Spleen (tissue), 11 donors: ENCODE data around the gene B4GALNT3. TPM values are rescaled to one million over a fixed set of nuclear protein-coding genes. Genes with fewer than 3 reads are reported as not detected.

Experiments
- DNase-seq: peaks from one replicate; pipeline ENCODE4 v3.0.0-alpha.2; 2020
- H3K27ac ChIP-seq, 8 donors: fragments of 200-600 bp; sonication (generic) in 7 of 8; 1 replicate in 4 of 8; 2 replicates in 4 of 8; pipeline versions ENCODE4 v1.5.0 to v1.8.0; 2016 to 2021; ENCODE audit warnings: inconsistent platforms in 4 of 8, mild to moderate bottlenecking in 4 of 8, moderate library complexity in 1 of 8
- H3K27me3 ChIP-seq, 7 donors: fragments of 200-600 bp; sonication (generic) in 6 of 7; replicated peaks in 1 of 7; 1 replicate in 4 of 7; 2 replicates in 3 of 7; pipeline versions ENCODE4 v1.5.0 to v1.8.0; 2016 to 2021; ENCODE audit warnings: inconsistent platforms in 3 of 7, mild to moderate bottlenecking in 1 of 7
- H3K36me3 ChIP-seq, 6 donors: fragments of 200-600 bp; sonication (generic) in 5 of 6; 1 replicate in 4 of 6; 2 replicates in 2 of 6; pipeline versions ENCODE4 v1.5.0 to v1.8.0; 2016 to 2021; ENCODE audit warnings: inconsistent platforms in 2 of 6
- H3K4me1 ChIP-seq, 6 donors: fragments of 200-600 bp; sonication (generic) in 5 of 6; 1 replicate in 3 of 6; 2 replicates in 3 of 6; pipeline versions ENCODE4 v1.5.0 to v1.8.0; 2016 to 2021; ENCODE audit warnings: inconsistent platforms in 3 of 6
- H3K4me3 ChIP-seq, 8 donors: fragments of 200-600 bp; sonication (generic) in 7 of 8; 1 replicate in 4 of 8; 2 replicates in 4 of 8; pipeline versions ENCODE4 v1.5.0 to v1.8.0; 2016 to 2021; ENCODE audit warnings: inconsistent platforms in 4 of 8, mild to moderate bottlenecking in 4 of 8, moderate library complexity in 2 of 8
- H3K9me3 ChIP-seq, 8 donors: fragments of 200-600 bp; sonication (generic) in 7 of 8; 1 replicate in 4 of 8; 2 replicates in 4 of 8; pipeline versions ENCODE4 v1.5.0 to v1.8.0; 2016 to 2021; ENCODE audit warnings: inconsistent platforms in 4 of 8
- CTCF ChIP-seq, 11 experiments: fragments of 200-600 bp in 7 of 11; fragments of 450-650 bp in 4 of 11; sonication (generic) in 4 of 11; IDR thresholded peaks in 8 of 11; conservative IDR thresholded peaks in 3 of 11; 1 replicate in 7 of 11; 2 replicates in 4 of 11; pipeline versions ENCODE4 v1.4.0 to v1.8.0; 2016 to 2021; ENCODE audit warnings: antibody characterized with exemption in 11 of 11, inconsistent platforms in 4 of 11, mild to moderate bottlenecking in 1 of 11
- POLR2A ChIP-seq, 3 donors: fragments of 450-650 bp; IDR thresholded peaks; one replicate each; pipeline ENCODE4 v1.5.1; 2017; ENCODE audit warnings: antibody characterized with exemption in 3 of 3, mild to moderate bottlenecking in 1 of 3
- POLR2AphosphoS5 ChIP-seq, 3 donors: sonication (generic); formaldehyde crosslinking; IDR thresholded peaks; one replicate each; pipeline ENCODE4 v1.5.1; 2017; ENCODE audit warnings: antibody characterized with exemption in 3 of 3
- WGBS, 5 donors: extraction: QIAGEN DNeasy Blood & Tissue Kit in 3 of 5; methylation state at CpG; one replicate each; pipeline versions ENCODE4 v1.1.5 to v1.1.7; 2013 to 2018; 5-methylcytosine and 5-hydroxymethylcytosine counted together
- intact Hi-C: fragments of 100-400 bp; cut with DNase I; formaldehyde crosslinking; loops from one replicate; pipeline ENCODE4 v1.15.0; 2023; ENCODE audit warnings: low total_unique reads
- polyA plus RNA-seq, 3 donors: library from polyadenylated mRNA; stranded (reverse); fragments of 200-250 nt; gene quantifications; one replicate each; pipeline ENCODE4 v1.2.1, GENCODE V29; 2013
- total RNA-seq, 7 donors: library from RNA; depleted of rRNA in 3 of 7; stranded (reverse); fragments of >200 nt in 3 of 7; fragmentation: NEBNext Ultra II Directional in 4 of 7; extraction: Animal tissue kit (Norgen Biotek cat#: 25700) in 4 of 7; gene quantifications; one replicate each; pipeline versions ENCODE4 v1.1.0 to v1.2.1, GENCODE V29; 2016 to 2021
- donor health status: healthy with polysubstance abuse.
- donor health status: DM: no; HTN: no; CAD: no; lungs with moderate emphysema.
- donor health status: DM: no; HTN: no; CAD: no.
- donor health status: Bipolar disorder and iron deficiency.
- donor health status: healthy.
- donor health status: DM: no; HTN: no; CAD: no.
- donor health status: DM: yes; HTN: yes; CAD: no.

The B4GALNT3 gene
- total and polyA plus RNA-seq, 10 donors: 0.28 to 2.0 (median 1.5) TPM

GRCh38 chr12:512933-513332, 53.2 kb downstream of the B4GALNT3 start:
- intact Hi-C loops: no loop called here
- Histone ChIP-seq H3K9me3 (no peaks in the 10 kb centered on the region), H3K27ac (no peak overlapping the region), H3K36me3 (no peaks in the 10 kb centered on the region), H3K4me1 (peaks cover 0 to 9% (median 0%) of the 10 kb centered on the region in 6 donors), H3K27me3 (peaks cover 0 to 33% (median 0%) of the 10 kb centered on the region in 7 donors), H3K4me3 (no peak overlapping the region)
- 83 to 96% (median 95%) methylated on average over 6 of the region's 6 CpGs for WGBS, 5 donors
- TF ChIP-seq POLR2AphosphoS5 (IDR thresholded peaks at IDR 0.05) (no peak), POLR2A (IDR thresholded peaks at IDR 0.05) (no peak), CTCF (IDR thresholded peaks at IDR 0.05 in 8 of 11, conservative IDR thresholded peaks at IDR 0.05 in 3 of 11) (no peak)
- DNase-seq: no peak

GRCh38 chr12:513446-513845, 53.7 kb downstream of the B4GALNT3 start:
- Histone ChIP-seq H3K4me3 (no peak overlapping the region), H3K27me3 (peaks cover 0 to 38% (median 0%) of the 10 kb centered on the region in 7 donors), H3K9me3 (no peaks in the 10 kb centered on the region), H3K27ac (no peak overlapping the region), H3K36me3 (no peaks in the 10 kb centered on the region), H3K4me1 (peaks cover 0 to 9% (median 0%) of the 10 kb centered on the region in 6 donors)
- 75 to 90% (median 80%) methylated on average over 7 of the region's 7 CpGs for WGBS, 5 donors
- DNase-seq: no peak
- TF ChIP-seq CTCF (IDR thresholded peaks at IDR 0.05 in 8 of 11, conservative IDR thresholded peaks at IDR 0.05 in 3 of 11): no peak
- no peak for TF ChIP-seq POLR2AphosphoS5 (IDR thresholded peaks at IDR 0.05)
- intact Hi-C loops: no loop called here

- Histone ChIP-seq H3K27me3 (peaks cover 0 to 62% (median 0%) of the 10 kb centered on the region in 7 donors), H3K4me3 (no peak overlapping the region), H3K4me1 (no peaks in the 10 kb centered on the region), H3K27ac (no peak overlapping the region), H3K36me3 (no peaks in the 10 kb centered on the region), H3K9me3 (no peaks in the 10 kb centered on the region)
- intact Hi-C loops: no loop called here
- no peak for DNase-seq
- 78 to 86% (median 81%) methylated on average over 3 of the region's 3 CpGs for WGBS, 5 donors
- TF ChIP-seq POLR2A (IDR thresholded peaks at IDR 0.05) (no peak), POLR2AphosphoS5 (IDR thresholded peaks at IDR 0.05) (no peak), CTCF (IDR thresholded peaks at IDR 0.05 in 8 of 11, conservative IDR thresholded peaks at IDR 0.05 in 3 of 11) (no peak)
Measured at GRCh38 chr12:517538-517937, 57.8 kb downstream of the B4GALNT3 start.

- TF ChIP-seq POLR2A (IDR thresholded peaks at IDR 0.05): no peak
- no peak for TF ChIP-seq POLR2AphosphoS5 (IDR thresholded peaks at IDR 0.05)
- no peak for TF ChIP-seq CTCF (IDR thresholded peaks at IDR 0.05 in 8 of 11, conservative IDR thresholded peaks at IDR 0.05 in 3 of 11)
- Histone ChIP-seq H3K4me1 (no peaks in the 10 kb centered on the region), H3K9me3 (no peaks in the 10 kb centered on the region), H3K27ac (no peak overlapping the region), H3K27me3 (peaks cover 0 to 46% (median 0%) of the 10 kb centered on the region in 7 donors), H3K36me3 (no peaks in the 10 kb centered on the region), H3K4me3 (no peak overlapping the region)
- WGBS, 5 donors: 61 to 66% (median 61%) methylated on average over 2 of the region's 2 CpGs
- intact Hi-C loops: no loop called here
- no peak for DNase-seq
Measured at GRCh38 chr12:520119-520518, 60.4 kb downstream of the B4GALNT3 start.
